BE2C (cell line): Measurements from ENCODE around the gene SF3A2.
A peak's percentile ranks its signal among the peaks of the same experiment; 100 is the strongest.

ENCODE experiments used
- DNase-seq: peaks from one replicate; pipeline ENCODE4 v3.0.0-alpha.2; 2020
- H3K27me3 ChIP-seq: fragments of 250-450 bp; sonication (Bioruptor Pico); 2 replicates; pipeline ENCODE4 v1.5.1; 2020; ENCODE audit warnings: mild to moderate bottlenecking
- H3K36me3 ChIP-seq: fragments of 250-450 bp; sonication (Bioruptor Pico); 2 replicates; pipeline ENCODE4 v1.5.1; 2020; ENCODE audit warnings: mild to moderate bottlenecking
- H3K4me1 ChIP-seq: fragments of 250-450 bp; sonication (Bioruptor Pico); 2 replicates; pipeline ENCODE4 v1.5.1; 2020
- H3K4me3 ChIP-seq: 2 replicates; pipeline ENCODE4 v1.5.1; 2011; ENCODE audit warnings: low read depth, low read length
- H3K9me3 ChIP-seq: fragments of 250-450 bp; sonication (Bioruptor Pico); 2 replicates; pipeline ENCODE4 v1.5.1; 2020
- TF ChIP-seq, protein P1 (sequence below): IDR thresholded peaks from 2 replicates; pipeline ENCODE4 v1.5.1; 2012; ENCODE audit warnings: mild to moderate bottlenecking, low read depth, low read length

Gene SF3A2

DNA sequence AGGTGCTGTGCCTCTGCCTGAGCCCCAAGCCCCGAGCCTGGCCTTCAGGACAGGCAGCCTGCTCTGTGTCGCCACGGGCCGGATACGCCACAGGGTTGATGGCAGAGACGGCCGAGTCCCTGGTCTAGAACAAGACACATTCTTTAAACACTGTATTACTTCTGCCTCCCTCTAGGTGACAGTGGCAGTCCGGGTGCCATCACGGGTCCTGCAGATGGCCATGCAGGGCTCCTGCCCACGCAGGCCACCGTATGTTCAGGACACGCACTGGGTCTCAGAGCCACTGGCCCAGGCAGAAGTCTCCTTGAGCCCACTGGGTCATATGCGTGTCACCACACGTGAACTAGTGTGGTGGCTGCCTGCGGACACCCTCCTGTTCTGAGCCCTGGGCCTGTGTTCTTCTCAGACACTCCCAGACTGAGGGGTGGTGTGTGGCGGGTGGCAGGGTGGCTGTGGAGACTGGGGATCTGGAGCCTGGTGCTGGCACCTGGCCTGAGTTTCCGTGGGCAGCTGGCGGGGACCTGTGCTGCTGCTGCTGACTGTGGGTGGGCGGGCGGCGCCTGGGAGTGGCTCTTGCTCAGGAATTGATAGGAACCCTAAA, 4.9 kb upstream of the SF3A2 start:
- H3K4me1 ChIP-seq: peaks cover 6% of the 10 kb centered on the region; the same call in 1 of the 2 replicates
- no peak overlapping the region for H3K4me3 ChIP-seq
- TF ChIP-seq, protein P1, sequence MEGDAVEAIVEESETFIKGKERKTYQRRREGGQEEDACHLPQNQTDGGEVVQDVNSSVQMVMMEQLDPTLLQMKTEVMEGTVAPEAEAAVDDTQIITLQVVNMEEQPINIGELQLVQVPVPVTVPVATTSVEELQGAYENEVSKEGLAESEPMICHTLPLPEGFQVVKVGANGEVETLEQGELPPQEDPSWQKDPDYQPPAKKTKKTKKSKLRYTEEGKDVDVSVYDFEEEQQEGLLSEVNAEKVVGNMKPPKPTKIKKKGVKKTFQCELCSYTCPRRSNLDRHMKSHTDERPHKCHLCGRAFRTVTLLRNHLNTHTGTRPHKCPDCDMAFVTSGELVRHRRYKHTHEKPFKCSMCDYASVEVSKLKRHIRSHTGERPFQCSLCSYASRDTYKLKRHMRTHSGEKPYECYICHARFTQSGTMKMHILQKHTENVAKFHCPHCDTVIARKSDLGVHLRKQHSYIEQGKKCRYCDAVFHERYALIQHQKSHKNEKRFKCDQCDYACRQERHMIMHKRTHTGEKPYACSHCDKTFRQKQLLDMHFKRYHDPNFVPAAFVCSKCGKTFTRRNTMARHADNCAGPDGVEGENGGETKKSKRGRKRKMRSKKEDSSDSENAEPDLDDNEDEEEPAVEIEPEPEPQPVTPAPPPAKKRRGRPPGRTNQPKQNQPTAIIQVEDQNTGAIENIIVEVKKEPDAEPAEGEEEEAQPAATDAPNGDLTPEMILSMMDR: peak; percentile 55
- peak; percentile 74 for DNase-seq
- H3K27me3 ChIP-seq: no peaks in the 10 kb centered on the region
- H3K36me3 ChIP-seq: peaks cover 66% of the 10 kb centered on the region
- H3K9me3 ChIP-seq: no peaks in the 10 kb centered on the region

DNA sequence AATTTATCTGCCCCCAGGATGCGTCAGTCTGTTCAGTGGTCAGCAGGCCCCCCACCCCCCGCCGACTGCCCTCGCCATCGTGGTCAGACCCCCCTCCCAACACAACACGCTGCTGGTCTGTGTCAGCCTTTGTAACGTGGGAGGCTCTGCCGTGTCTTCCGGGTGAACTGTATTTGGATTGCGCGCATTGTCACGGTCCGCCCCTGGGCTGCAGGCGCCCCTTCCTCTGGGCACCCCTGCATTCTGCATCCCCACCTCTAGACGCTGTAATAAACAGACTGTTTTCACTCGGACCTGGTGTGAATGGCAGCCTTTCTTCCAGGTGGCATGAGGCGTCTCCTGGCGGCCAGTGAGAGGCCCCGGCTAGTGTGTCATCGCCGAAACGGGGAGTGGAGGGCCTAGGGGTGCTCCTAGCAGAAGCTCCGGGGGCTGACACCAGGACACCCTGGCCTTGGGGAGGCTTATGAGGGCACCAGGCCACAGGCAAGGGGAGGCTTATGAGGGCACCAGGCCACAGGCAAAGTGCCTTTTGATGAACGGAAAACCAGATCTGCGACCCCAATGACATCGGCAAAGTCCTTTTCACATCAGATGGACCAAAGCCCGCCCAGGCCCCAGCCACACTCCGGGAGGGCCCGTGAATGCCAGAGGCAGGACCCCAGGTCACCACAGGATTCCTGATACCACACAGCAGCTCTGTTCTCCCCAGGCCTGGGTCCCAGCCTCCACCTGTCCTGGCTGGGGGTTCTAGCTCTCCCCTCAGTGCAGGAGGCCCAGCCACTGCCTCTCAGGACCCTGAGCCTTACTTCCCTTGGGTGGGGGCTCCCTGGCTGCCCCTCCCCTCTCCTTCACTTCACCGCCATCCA, 4.1 kb upstream of the SF3A2 start:
- Histone ChIP-seq H3K9me3 (no peaks in the 10 kb centered on the region), H3K27me3 (no peaks in the 10 kb centered on the region), H3K4me3 (no peak overlapping the region), H3K4me1 (peaks cover 6% of the 10 kb centered on the region; the same call in 1 of the 2 replicates), H3K36me3 (peaks cover 63% of the 10 kb centered on the region)
- DNase-seq: no peak
- TF ChIP-seq, protein P1: no peak

DNA sequence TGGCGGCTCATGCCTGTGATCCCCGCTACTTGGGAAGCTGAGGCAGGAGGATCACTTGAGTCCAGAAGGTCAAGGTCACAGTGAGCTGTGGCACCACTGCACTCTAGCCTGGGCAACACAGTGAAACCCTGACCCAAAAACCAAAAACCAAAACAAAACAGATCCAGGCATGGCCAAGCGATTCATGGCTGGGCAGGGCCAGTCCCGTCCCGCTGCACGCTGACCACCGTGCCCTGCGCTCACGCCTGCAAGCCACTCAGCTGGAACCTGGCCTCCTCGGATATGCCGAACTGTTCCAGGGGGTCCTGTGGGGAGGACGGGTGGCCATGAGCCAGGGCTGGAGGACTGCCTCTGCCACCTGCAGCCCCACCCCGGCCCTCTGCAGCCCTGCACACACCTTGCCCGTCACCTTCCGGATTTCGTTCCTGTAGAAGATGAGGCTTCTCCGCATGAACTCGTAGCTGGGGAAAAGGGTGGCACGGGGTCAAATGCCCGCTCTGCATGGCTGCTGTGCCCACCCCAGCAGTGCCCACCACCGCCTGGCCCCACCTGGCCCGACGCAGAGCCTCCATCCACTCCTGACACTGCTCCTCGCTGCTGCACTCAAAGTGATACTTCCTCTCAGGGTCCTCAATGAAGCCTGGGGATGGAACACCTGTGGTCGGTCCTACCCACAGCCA, 2.9 kb upstream of the SF3A2 start:
- no peak overlapping the region for H3K4me3 ChIP-seq
- H3K36me3 ChIP-seq: peaks cover 65% of the 10 kb centered on the region
- DNase-seq: no peak
- no peaks in the 10 kb centered on the region for H3K9me3 ChIP-seq
- no peaks in the 10 kb centered on the region for H3K27me3 ChIP-seq
- TF ChIP-seq, protein P1: no peak
- peaks cover 6% of the 10 kb centered on the region; the same call in 1 of the 2 replicates for H3K4me1 ChIP-seq

DNA sequence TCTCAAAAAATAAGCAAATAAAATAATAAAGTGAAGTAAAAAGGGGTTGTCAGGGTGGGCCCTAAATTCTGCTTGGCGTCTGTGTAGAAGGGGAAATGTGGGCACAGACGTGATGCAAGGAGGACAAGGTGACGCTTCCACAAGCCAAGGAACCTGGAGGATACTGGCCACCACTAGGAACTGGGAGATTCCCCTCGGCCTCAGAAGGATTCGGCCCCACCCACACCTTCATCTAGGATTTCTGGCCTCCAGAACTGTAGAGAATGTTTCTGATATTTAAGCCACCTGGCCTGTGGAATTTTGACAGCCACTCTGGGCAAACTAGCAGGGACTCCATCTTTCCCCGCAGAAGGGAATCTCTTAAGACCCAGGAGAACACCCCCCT, 1.6 kb upstream of the SF3A2 start:
- H3K36me3 ChIP-seq: peaks cover 54% of the 10 kb centered on the region
- TF ChIP-seq, protein P1: no peak
- H3K9me3 ChIP-seq: no peaks in the 10 kb centered on the region
- H3K4me3 ChIP-seq: peak overlapping the region; percentile 88
- DNase-seq: no peak
- H3K27me3 ChIP-seq: no peaks in the 10 kb centered on the region
- peaks cover 6% of the 10 kb centered on the region for H3K4me1 ChIP-seq

DNA sequence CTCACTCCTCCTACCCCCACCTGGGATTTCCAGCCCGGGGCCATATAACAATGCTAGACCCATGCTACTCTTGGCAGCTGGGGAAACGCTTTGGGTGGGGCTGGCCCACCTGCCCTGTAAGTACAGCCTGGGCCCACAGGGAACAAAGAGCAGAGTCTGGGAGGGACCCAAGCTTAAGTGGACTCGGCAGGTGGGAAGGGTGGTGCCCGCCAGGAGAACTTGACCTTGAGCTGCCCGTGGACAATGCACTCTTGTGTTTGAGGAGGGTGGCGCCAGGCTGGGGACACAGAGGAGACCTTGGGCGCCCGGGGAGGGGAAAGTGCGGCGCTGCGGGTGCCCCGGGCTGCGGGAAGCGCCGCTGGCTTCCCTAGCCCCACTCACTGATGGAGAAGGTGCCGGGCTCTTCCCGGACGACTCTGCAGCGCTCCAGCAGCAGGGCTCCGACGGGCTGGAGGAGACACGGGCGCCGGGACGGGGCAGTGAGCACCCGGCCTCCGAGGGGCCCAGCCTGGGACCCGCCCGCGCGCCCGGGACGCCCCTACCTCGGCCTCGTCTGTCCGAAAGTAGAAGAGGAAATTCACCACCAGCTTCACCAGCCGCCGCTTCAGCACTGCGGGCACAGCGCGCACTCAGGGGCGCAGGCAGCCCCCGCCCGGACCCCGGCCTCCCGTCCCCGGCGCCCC, 1.1 kb upstream of the SF3A2 start:
- Histone ChIP-seq H3K36me3 (peaks cover 53% of the 10 kb centered on the region), H3K27me3 (no peaks in the 10 kb centered on the region), H3K4me1 (peaks cover 6% of the 10 kb centered on the region), H3K9me3 (no peaks in the 10 kb centered on the region), H3K4me3 (peak overlapping the region; percentile 88)
- no peak for DNase-seq
- TF ChIP-seq, protein P1: no peak
